ENCODE results near the gene SOX6.

DNA sequence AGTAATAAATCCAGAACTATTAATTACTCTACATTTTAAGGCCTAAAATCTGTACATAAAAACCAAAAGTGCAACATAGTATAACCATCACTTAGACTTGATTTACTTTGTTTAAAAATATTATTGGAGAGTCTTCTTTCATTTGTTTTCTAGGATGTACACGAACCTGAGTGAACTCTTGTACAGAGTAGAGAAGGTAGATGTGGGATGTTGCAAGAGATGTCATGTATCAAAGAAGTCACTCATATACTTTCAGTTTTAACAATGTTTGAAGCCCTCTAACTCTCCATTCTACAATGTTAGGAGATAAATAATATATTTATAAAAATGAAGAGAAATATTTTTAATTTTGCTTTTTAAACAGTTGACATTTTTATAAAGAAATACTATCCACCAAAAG is 38.6 kb downstream of the SOX6 start:
- TF ChIP-seq POLR2A (IDR thresholded peaks at IDR 0.05; ENCODE audit: low read depth, low read length) (no peak), TAF1 (IDR thresholded peaks at IDR 0.05; ENCODE audit: low read depth, low read length) (no peak), SPI1 (IDR thresholded peaks at IDR 0.05; ENCODE audit: low read depth, low read length) (no peak)

Measured in GM12891 (cell line).